ENCODE results near the gene SSBP4.

The SSBP4 gene

GRCh38 chr19:18473706-18474087 lies 54.5 kb downstream of the SSBP4 start:
- no peaks in the 10 kb centered on the region for H3K27me3 ChIP-seq (ENCODE audit: control insufficient read depth, low read length)
- H3K9me3 ChIP-seq (ENCODE audit: control insufficient read depth, insufficient read depth, low read length) = no peaks in the 10 kb centered on the region
- H3K4me2 ChIP-seq (ENCODE audit: low read length) = no peak overlapping the region
- TF ChIP-seq CTCF (IDR thresholded peaks at IDR 0.05; ENCODE audit: low read depth, low read length, poor library complexity, severe bottlenecking) = no peak
- TF ChIP-seq EZH2phosphoT487 (IDR thresholded peaks at IDR 0.05; ENCODE audit: borderline replicate concordance, low read length) = no peak
- peaks cover 4% of the 10 kb centered on the region for H3K4me1 ChIP-seq (ENCODE audit: control insufficient read depth, low read length)
- H3K9me2 ChIP-seq (replicated peaks; ENCODE audit: control insufficient read depth, low read length) = no peaks in the 10 kb centered on the region
- peaks cover 12% of the 10 kb centered on the region; the same call in 1 of the 2 replicates for H4K20me1 ChIP-seq (ENCODE audit: control insufficient read depth, insufficient read depth, low read depth, low read length)
- no peak overlapping the region for H3K4me3 ChIP-seq (ENCODE audit: low read length)
- peaks cover 50% of the 10 kb centered on the region for H3K79me2 ChIP-seq (ENCODE audit: control insufficient read depth, low read length)
- no peaks in the 10 kb centered on the region for H3F3A ChIP-seq (ENCODE audit: control insufficient read depth, insufficient read depth)
- peaks cover 5% of the 10 kb centered on the region; the same call in 1 of the 2 replicates for H3K36me3 ChIP-seq (ENCODE audit: control insufficient read depth, low read length)
- no peak overlapping the region for H3K27ac ChIP-seq (ENCODE audit: low read depth, low read length)

- Histone ChIP-seq H3F3A (ENCODE audit: control insufficient read depth, insufficient read depth) (no peaks in the 10 kb centered on the region), H3K36me3 (ENCODE audit: control insufficient read depth, low read length) (peaks cover 5% of the 10 kb centered on the region; the same call in 1 of the 2 replicates), H3K4me1 (ENCODE audit: control insufficient read depth, low read length) (peaks cover 11% of the 10 kb centered on the region), H3K27ac (ENCODE audit: low read depth, low read length) (no peak overlapping the region), H4K20me1 (ENCODE audit: control insufficient read depth, insufficient read depth, low read depth, low read length) (peaks cover 12% of the 10 kb centered on the region; the same call in 1 of the 2 replicates), H3K4me2 (ENCODE audit: low read length) (no peak overlapping the region), H3K9me2 (replicated peaks; ENCODE audit: control insufficient read depth, low read length) (no peaks in the 10 kb centered on the region), H3K9me3 (ENCODE audit: control insufficient read depth, insufficient read depth, low read length) (no peaks in the 10 kb centered on the region), H3K27me3 (ENCODE audit: control insufficient read depth, low read length) (no peaks in the 10 kb centered on the region), H3K4me3 (ENCODE audit: low read length) (no peak overlapping the region), H3K79me2 (ENCODE audit: control insufficient read depth, low read length) (peaks cover 57% of the 10 kb centered on the region)
- TF ChIP-seq CTCF (IDR thresholded peaks at IDR 0.05; ENCODE audit: low read depth, low read length, poor library complexity, severe bottlenecking) (no peak), EZH2phosphoT487 (IDR thresholded peaks at IDR 0.05; ENCODE audit: borderline replicate concordance, low read length) (no peak)
Observed at GRCh38 chr19:18474366-18474887, 55.2 kb downstream of the SSBP4 start.

DNA sequence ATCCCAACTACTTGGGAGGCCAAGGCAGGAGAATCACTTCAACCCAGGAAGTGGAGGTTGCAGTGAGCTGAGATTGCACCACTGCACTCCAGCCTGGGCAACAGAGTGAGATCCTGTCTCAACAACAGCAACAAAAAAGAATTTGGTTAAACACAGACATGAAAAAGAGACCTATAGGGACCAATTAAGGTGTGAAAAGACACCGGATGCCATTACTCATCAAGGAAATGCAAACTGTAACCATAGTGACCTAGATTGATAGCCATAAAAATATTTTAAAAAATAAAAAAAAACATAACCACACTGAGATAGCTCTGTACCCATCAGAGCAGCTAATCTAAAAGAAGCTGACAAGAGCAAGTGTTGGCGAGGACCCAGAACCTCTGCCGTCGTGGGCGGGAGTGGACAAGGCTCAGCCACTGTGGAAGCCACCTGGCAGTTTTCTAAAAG lies 55.8 kb downstream of the SSBP4 start:
- H3K4me1 ChIP-seq (ENCODE audit: control insufficient read depth, low read length) = peaks cover 17% of the 10 kb centered on the region
- H3K79me2 ChIP-seq (ENCODE audit: control insufficient read depth, low read length) = peaks cover 63% of the 10 kb centered on the region
- H3K36me3 ChIP-seq (ENCODE audit: control insufficient read depth, low read length) = peaks cover 5% of the 10 kb centered on the region; the same call in 1 of the 2 replicates
- H3K27me3 ChIP-seq (ENCODE audit: control insufficient read depth, low read length) = no peaks in the 10 kb centered on the region
- no peak for TF ChIP-seq EZH2phosphoT487 (IDR thresholded peaks at IDR 0.05; ENCODE audit: borderline replicate concordance, low read length)
- TF ChIP-seq CTCF (IDR thresholded peaks at IDR 0.05; ENCODE audit: low read depth, low read length, poor library complexity, severe bottlenecking) = no peak
- no peaks in the 10 kb centered on the region for H3K9me3 ChIP-seq (ENCODE audit: control insufficient read depth, insufficient read depth, low read length)
- H3K9me2 ChIP-seq (replicated peaks; ENCODE audit: control insufficient read depth, low read length) = no peaks in the 10 kb centered on the region
- no peak overlapping the region for H3K4me3 ChIP-seq (ENCODE audit: low read length)
- no peaks in the 10 kb centered on the region for H3F3A ChIP-seq (ENCODE audit: control insufficient read depth, insufficient read depth)
- peaks cover 12% of the 10 kb centered on the region; the same call in 1 of the 2 replicates for H4K20me1 ChIP-seq (ENCODE audit: control insufficient read depth, insufficient read depth, low read depth, low read length)
- H3K4me2 ChIP-seq (ENCODE audit: low read length) = no peak overlapping the region
- no peak overlapping the region for H3K27ac ChIP-seq (ENCODE audit: low read depth, low read length)
